Fibroblast of lung (primary cell): ENCODE data around the gene WBP4.
"Not testable (repeated sequence)": the region's sequence is repeated elsewhere in the genome, so short reads cannot be mapped to it uniquely, and the experiment has no call there.

Experiments used
- EZH2 ChIP-seq: IDR thresholded peaks from 2 replicates; pipeline ENCODE4 v1.5.1; 2012; ENCODE audit warnings: low read length, control low read depth, mild to moderate bottlenecking; ENCODE audit errors: missing control alignments
- TF ChIP-seq, protein P1 (sequence below), 2 donors: IDR thresholded peaks in 1 of 2; conservative IDR thresholded peaks in 1 of 2; 1 replicate in 1 of 2; 2 replicates in 1 of 2; pipeline ENCODE4 v1.5.1; 2011 to 2012; ENCODE audit warnings: low read length in 2 of 2, control low read depth in 1 of 2, inconsistent platforms in 1 of 2, low read depth in 1 of 2, mild to moderate bottlenecking in 1 of 2

DNA sequence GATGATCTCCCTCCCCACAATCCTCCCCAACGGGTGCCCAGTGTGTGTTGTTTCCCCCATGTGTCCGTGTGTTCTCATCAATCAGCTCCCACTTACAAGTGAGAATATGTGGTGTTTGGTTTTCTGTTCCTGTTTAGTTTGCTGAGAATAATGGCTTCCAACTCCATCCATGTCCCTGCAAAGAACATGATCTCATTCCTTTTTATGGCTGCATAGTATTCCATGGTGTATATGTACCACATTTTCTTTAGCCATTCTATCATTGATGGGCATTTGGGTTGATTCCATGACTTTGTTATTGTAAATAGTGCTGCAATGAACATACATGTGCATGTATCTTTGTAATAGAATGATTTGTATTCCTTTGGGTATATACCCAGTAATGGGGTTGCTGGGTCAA lies 34.4 kb downstream of the WBP4 start:
- TF ChIP-seq, protein P1, sequence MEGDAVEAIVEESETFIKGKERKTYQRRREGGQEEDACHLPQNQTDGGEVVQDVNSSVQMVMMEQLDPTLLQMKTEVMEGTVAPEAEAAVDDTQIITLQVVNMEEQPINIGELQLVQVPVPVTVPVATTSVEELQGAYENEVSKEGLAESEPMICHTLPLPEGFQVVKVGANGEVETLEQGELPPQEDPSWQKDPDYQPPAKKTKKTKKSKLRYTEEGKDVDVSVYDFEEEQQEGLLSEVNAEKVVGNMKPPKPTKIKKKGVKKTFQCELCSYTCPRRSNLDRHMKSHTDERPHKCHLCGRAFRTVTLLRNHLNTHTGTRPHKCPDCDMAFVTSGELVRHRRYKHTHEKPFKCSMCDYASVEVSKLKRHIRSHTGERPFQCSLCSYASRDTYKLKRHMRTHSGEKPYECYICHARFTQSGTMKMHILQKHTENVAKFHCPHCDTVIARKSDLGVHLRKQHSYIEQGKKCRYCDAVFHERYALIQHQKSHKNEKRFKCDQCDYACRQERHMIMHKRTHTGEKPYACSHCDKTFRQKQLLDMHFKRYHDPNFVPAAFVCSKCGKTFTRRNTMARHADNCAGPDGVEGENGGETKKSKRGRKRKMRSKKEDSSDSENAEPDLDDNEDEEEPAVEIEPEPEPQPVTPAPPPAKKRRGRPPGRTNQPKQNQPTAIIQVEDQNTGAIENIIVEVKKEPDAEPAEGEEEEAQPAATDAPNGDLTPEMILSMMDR (conservative IDR thresholded peaks at IDR 0.05 in 1 of 2, IDR thresholded peaks at IDR 0.05 in 1 of 2; ENCODE audit: low read depth in 1 of 2, low read length in 2 of 2): not testable (repeated sequence)
- not testable (repeated sequence) for TF ChIP-seq EZH2
